GM12874 (cell line): Measurements from ENCODE around the gene SMCO2.

Experiments used
- TF ChIP-seq, protein P1 (sequence below): IDR thresholded peaks from 2 replicates; pipeline ENCODE4 v1.5.1; 2011; ENCODE audit warnings: low read depth, mild to moderate bottlenecking, control low read depth, low read length, moderate library complexity; ENCODE audit not compliant: insufficient read depth

Gene SMCO2

DNA sequence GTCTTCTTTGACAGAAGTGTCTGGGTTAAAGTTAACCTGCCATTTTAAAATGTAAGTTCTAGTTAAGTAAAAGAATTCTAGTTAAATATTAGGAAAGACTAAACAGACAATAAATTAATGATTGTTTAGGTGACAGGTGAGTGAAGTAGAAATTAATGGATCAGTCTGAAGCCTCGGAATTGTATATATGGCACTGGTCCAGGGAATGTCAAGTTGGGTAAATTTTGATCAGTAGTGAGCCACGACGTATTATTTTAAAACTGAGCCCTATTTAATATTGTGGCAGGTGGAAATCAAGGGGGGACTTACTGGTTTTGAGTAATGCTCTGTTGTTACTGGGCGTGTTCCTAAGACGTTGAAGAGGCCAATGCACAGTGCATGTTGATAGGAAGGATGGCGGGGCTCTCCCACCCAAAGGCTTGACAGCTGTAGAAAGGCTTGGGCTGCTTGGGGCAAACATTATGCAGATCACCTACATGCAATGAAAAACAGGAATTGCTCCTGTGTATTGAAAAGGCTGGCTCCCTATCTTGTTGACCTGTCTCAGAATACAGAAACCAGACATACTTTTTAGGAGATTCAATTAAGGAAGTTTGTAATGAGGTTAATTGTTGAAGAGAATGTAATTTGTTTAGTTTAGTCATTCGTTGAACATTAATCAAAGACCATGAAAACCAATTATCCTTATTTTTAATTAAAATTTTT, 71.6 kb downstream of the SMCO2 start:
- TF ChIP-seq, protein P1, sequence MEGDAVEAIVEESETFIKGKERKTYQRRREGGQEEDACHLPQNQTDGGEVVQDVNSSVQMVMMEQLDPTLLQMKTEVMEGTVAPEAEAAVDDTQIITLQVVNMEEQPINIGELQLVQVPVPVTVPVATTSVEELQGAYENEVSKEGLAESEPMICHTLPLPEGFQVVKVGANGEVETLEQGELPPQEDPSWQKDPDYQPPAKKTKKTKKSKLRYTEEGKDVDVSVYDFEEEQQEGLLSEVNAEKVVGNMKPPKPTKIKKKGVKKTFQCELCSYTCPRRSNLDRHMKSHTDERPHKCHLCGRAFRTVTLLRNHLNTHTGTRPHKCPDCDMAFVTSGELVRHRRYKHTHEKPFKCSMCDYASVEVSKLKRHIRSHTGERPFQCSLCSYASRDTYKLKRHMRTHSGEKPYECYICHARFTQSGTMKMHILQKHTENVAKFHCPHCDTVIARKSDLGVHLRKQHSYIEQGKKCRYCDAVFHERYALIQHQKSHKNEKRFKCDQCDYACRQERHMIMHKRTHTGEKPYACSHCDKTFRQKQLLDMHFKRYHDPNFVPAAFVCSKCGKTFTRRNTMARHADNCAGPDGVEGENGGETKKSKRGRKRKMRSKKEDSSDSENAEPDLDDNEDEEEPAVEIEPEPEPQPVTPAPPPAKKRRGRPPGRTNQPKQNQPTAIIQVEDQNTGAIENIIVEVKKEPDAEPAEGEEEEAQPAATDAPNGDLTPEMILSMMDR: no peak

DNA sequence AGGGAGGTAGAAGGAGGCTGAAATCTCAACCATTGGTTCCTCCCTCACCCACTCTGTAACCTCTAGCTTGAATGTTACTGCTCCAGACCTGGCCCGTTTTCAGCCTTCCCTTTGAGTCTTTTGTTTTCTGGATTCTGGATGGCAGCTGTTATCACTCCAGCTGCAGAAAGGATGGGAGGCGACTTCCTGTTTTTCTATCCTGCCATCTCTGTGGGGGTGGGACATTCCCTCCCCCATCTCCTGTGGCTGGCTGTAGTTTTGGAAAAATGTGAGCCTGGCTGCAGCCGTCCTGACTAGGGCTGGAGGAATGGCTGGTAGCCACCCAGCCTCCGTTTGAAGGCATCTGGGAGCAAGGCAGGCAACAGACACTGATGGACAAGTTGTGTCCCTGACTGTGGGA, 74.5 kb downstream of the SMCO2 start:
- TF ChIP-seq, protein P1: no peak

DNA sequence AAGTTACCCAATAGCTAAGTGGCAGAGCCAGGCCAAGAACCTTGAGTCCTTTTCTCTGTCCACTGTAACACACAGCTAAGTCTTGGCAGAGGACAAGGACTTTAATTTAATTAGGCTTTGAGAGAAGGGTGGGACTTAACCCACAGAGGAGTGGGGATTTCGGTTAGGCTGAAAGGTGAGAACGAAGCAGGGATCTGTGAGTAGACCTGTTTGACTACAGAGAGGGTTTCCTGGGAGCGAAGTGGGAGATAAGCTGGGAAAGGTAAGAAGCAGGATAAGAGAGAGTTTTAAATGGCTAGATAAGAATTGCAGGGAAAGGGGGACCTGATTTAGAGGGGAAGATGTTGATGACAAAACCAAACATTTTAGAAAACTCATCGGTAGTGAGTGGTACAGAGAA, 75.4 kb downstream of the SMCO2 start:
- TF ChIP-seq, protein P1: no peak

DNA sequence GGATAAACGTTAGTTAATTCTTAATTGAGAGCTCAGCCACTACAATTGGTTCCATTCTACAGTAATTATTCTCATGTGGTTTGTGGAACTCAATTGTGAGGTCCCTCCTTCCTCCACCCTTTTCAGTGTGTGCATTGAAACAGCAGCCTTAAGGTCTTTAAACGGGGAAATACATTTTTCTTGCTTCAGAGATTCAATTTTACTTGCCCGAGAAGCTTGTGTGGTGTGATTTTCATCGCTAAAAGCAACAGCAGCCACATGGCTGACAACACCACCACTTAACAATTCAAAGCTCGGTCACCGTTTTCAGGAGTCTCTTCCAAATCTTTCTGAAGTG, 76.7 kb downstream of the SMCO2 start:
- TF ChIP-seq, protein P1: no peak

DNA sequence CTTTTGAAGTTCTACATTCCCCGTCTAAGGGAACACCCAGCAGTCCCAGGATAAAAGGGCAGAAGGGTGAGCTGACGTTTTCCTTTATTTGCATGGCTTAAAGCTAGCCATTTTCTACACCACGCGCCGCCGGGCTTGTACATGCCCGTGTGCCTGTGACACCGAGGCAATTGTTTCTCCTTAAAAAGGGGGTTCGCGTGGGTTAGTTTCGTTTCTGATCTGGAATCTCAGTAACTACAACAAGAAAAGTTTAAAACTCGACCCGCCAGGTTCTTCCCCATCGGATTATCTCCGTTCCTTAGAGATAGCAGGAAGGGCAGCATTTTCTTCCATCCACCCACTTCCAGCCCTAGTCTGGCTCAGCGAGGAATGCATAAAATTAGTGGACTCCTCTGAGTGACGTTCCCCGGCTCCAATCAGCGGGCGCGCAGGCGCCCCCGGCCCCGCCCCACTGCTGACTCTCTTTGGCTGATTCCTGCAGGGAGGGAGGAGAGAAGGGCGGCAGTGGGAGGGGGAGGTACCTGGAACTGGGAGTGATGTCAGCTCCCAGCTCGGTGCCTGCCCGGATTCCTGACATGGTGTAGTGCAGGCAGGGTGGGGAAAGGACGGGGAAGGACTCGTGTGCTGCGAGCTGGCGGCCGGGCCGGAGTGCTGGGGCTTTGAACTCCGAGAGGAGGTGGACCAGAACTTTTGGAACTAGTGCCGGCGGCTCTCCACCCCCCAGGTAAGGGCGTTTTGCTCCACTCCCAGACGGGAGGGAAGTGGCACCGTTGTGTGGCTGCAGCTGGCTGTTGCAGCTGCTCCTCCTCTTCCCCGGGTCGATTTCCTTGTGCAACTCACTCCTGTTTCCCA, 77.3 kb downstream of the SMCO2 start, which contains the start of gene PPFIBP1:
Gene PPFIBP1 (plus strand): TSS at position 565 of the 852 bp plus-strand sequence. CDS start 109,191 bp downstream, outside the sequence.
- TF ChIP-seq, protein P1: 0 out of 2 replicates have a peak, but pooled peaks have one; percentile 29

DNA sequence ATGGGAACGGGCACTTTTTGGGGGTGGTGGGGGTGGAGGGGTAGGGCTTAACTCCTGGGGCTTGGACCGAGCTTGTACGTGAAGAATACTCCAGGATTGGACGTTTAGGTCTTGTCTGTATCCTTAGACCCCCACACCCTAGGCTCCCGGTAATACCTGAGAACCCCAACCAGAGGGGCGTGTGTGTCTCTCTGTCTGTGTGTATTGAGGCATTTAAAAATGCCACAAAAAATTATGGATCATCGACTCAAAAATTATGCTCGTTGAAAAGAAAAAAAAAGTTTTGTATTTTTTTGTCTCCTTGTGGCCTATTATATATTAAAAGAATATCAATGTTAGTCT, 77.9 kb downstream of the SMCO2 start:
- TF ChIP-seq, protein P1: no peak

DNA sequence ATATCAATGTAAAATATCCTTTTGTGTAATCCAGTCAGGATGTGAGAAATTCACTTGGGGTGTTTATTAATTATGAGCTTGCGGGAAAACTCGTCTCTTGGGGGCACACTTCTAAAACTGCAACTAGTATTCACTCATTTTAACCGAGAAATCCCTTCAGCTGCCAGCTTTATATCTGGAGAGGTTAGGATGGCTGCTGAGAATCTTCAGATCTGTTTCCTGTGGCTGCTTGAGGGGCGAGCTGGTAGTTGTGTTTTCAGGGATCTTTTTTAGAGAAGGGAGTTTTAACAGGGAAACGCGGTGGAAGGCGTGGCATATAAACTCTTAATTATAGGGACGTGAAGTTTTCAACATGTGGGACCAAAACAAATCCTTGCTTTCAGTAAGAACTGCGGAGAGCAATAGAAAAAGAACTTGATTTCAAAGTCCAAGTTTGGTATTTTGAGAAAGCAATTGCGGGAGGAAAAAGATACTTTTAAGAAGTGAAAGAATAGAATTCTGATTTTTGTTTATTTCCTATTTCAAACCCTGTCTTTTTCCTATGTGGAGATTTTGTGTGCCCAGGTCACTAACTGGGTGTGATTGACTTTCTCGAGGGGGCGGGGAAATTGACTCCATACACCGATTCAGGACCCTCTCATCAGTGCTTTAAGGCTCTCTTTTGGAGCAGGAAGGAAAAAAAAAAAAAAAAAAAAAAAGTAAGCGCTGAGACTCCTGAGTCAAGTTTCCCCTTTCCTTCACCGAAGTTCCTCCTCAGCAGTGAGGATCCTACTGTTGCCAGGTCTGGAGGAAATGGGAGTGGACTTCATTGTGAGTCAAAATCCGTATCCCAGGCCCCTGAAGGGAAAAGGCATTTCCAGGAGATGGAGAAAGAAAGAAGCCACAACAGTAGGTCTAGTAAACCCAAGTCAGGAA, 78.6 kb downstream of the SMCO2 start:
- TF ChIP-seq, protein P1: no peak
